Adrenal gland (tissue), 5 donors: ENCODE results near the gene TRIOBP.

Experiments used
- POLR2A ChIP-seq, 2 donors: fragments of 450-650 bp; IDR thresholded peaks; one replicate each; pipeline ENCODE4 v1.6.1; 2017; ENCODE audit warnings: antibody characterized with exemption in 2 of 2, mild to moderate bottlenecking in 2 of 2, moderate library complexity in 1 of 2
- TF ChIP-seq, protein P1 (sequence below), 6 experiments: fragments of 450-650 bp in 4 of 6; fragments of 200-600 bp in 2 of 6; sonication (generic) in 1 of 6; IDR thresholded peaks; 1 replicate in 5 of 6; 2 replicates in 1 of 6; pipeline versions ENCODE4 v1.5.1 to v1.8.0; 2016 to 2021; ENCODE audit warnings: antibody characterized with exemption in 6 of 6, mild to moderate bottlenecking in 2 of 6, moderate library complexity in 1 of 6
- donor health status: DM: no; HTN: no; CAD: no.

DNA sequence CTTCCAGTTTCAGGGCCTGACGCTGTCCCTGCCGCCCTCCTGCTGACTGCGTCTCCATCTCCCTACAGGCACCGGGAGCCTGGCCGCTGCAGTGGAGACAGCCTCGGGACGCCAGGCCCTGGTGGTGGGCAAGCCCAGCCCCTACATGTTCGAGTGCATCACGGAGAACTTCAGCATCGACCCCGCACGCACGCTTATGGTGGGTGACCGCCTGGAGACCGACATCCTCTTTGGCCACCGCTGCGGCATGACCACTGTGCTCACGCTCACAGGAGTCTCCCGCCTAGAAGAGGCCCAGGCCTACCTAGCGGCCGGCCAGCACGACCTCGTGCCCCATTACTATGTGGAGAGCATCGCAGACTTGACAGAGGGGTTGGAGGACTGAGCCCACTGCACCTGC, 31.4 kb upstream of the TRIOBP start:
- TF ChIP-seq, protein P1, sequence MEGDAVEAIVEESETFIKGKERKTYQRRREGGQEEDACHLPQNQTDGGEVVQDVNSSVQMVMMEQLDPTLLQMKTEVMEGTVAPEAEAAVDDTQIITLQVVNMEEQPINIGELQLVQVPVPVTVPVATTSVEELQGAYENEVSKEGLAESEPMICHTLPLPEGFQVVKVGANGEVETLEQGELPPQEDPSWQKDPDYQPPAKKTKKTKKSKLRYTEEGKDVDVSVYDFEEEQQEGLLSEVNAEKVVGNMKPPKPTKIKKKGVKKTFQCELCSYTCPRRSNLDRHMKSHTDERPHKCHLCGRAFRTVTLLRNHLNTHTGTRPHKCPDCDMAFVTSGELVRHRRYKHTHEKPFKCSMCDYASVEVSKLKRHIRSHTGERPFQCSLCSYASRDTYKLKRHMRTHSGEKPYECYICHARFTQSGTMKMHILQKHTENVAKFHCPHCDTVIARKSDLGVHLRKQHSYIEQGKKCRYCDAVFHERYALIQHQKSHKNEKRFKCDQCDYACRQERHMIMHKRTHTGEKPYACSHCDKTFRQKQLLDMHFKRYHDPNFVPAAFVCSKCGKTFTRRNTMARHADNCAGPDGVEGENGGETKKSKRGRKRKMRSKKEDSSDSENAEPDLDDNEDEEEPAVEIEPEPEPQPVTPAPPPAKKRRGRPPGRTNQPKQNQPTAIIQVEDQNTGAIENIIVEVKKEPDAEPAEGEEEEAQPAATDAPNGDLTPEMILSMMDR (IDR thresholded peaks at IDR 0.05) = no peak
- TF ChIP-seq POLR2A (IDR thresholded peaks at IDR 0.05) = no peak
